Glutamatergic neuron (in vitro differentiated cells): ENCODE data around the gene FAM227B. TPM values are rescaled to one million over a fixed set of nuclear protein-coding genes. Genes with fewer than 3 reads are reported as not detected.

Experiments used
- DNase-seq: peaks from one replicate; pipeline ENCODE4 v3.0.0; 2022
- H3K27ac Mint-ChIP-seq: one replicate; pipeline ENCODE4 v1.8.0; 2020; ENCODE audit warnings: mild to moderate bottlenecking, mixed read lengths, inconsistent platforms; ENCODE audit not compliant: unreplicated experiment
- H3K27me3 Mint-ChIP-seq: one replicate; pipeline ENCODE4 v1.8.0; 2020; ENCODE audit warnings: mild to moderate bottlenecking, moderate library complexity, mixed read lengths, inconsistent platforms; ENCODE audit not compliant: unreplicated experiment
- H3K36me3 Mint-ChIP-seq: one replicate; pipeline ENCODE4 v1.8.0; 2020; ENCODE audit warnings: mild to moderate bottlenecking, mixed read lengths, inconsistent platforms; ENCODE audit not compliant: unreplicated experiment
- H3K4me1 Mint-ChIP-seq: one replicate; pipeline ENCODE4 v1.8.0; 2020; ENCODE audit warnings: mild to moderate bottlenecking, low read depth, mixed read lengths, inconsistent platforms; ENCODE audit not compliant: unreplicated experiment
- H3K4me3 Mint-ChIP-seq: one replicate; pipeline ENCODE4 v1.8.0; 2020; ENCODE audit warnings: mild to moderate bottlenecking, mixed read lengths, inconsistent platforms; ENCODE audit not compliant: unreplicated experiment
- H3K9me3 Mint-ChIP-seq: one replicate; pipeline ENCODE4 v1.8.0; 2020; ENCODE audit warnings: mild to moderate bottlenecking, moderate library complexity, mixed read lengths, inconsistent platforms; ENCODE audit not compliant: unreplicated experiment
- CTCF ChIP-seq: fragments of 200-600 bp; sonication (generic); IDR thresholded peaks from one replicate; pipeline ENCODE4 v1.5.0; 2021; ENCODE audit not compliant: partially characterized antibody, unreplicated experiment
- total RNA-seq: library from RNA; stranded (reverse); fragmentation: NEBNext Ultra II Directional; extraction: Animal tissue kit (Norgen Biotek cat#: 25700); gene quantifications from one replicate; pipeline ENCODE4 v1.2.1, GENCODE V29; 2021; ENCODE audit not compliant: unreplicated experiment

The FAM227B gene
- total RNA-seq, 1 donor from 2014 or later, result 3.2 TPM

GRCh38 chr15:49625460-49626036, 4.9 kb upstream of the FAM227B start:
- H3K27ac Mint-ChIP-seq, result no peak overlapping the region
- peaks cover 9% of the 10 kb centered on the region for H3K36me3 Mint-ChIP-seq
- no peak for TF ChIP-seq CTCF
- DNase-seq, result no peak
- H3K4me3 Mint-ChIP-seq, result no peak overlapping the region
- peaks cover 5% of the 10 kb centered on the region for H3K9me3 Mint-ChIP-seq
- H3K4me1 Mint-ChIP-seq, result peaks cover 9% of the 10 kb centered on the region
- no peaks in the 10 kb centered on the region for H3K27me3 Mint-ChIP-seq

- Mint-ChIP-seq H3K36me3 (peaks cover 9% of the 10 kb centered on the region), H3K27me3 (no peaks in the 10 kb centered on the region), H3K9me3 (peaks cover 6% of the 10 kb centered on the region), H3K4me3 (no peak overlapping the region), H3K27ac (no peak overlapping the region), H3K4me1 (peaks cover 9% of the 10 kb centered on the region)
- no peak for TF ChIP-seq CTCF
- DNase-seq, result no peak
These were observed 3.4 kb upstream of the FAM227B start for GRCh38 chr15:49624056-49624455.

- Mint-ChIP-seq H3K4me3 (peak overlapping the region; percentile 28), H3K27ac (no peak overlapping the region), H3K36me3 (peaks cover 9% of the 10 kb centered on the region), H3K9me3 (peaks cover 6% of the 10 kb centered on the region), H3K27me3 (peaks cover under 1% of the 10 kb centered on the region), H3K4me1 (peaks cover 8% of the 10 kb centered on the region)
- DNase-seq, result no peak
- TF ChIP-seq CTCF, result no peak
These were observed 1.9 kb upstream of the FAM227B start for GRCh38 chr15:49622561-49622960.

GRCh38 chr15:49621887-49622286, 1.3 kb upstream of the FAM227B start:
- peaks cover 1% of the 10 kb centered on the region for H3K27me3 Mint-ChIP-seq
- peak overlapping the region; percentile 95 for H3K27ac Mint-ChIP-seq
- H3K4me3 Mint-ChIP-seq, result peak overlapping the region; percentile 97
- peaks cover 8% of the 10 kb centered on the region for H3K4me1 Mint-ChIP-seq
- peaks cover 6% of the 10 kb centered on the region for H3K9me3 Mint-ChIP-seq
- TF ChIP-seq CTCF, result no peak
- H3K36me3 Mint-ChIP-seq, result peaks cover 9% of the 10 kb centered on the region
- DNase-seq, result no peak

- DNase-seq, result no peak
These were observed 788 bp upstream of the FAM227B start for GRCh38 chr15:49621401-49621811.

More at GRCh38 chr15:49621401-49621811, 788 bp upstream of the FAM227B start:
- H3K4me3 Mint-ChIP-seq, result peak overlapping the region; percentile 97
- TF ChIP-seq CTCF, result no peak
- H3K9me3 Mint-ChIP-seq, result peaks cover 6% of the 10 kb centered on the region
- peaks cover 1% of the 10 kb centered on the region for H3K27me3 Mint-ChIP-seq
- H3K4me1 Mint-ChIP-seq, result peaks cover 8% of the 10 kb centered on the region
- H3K27ac Mint-ChIP-seq, result peak overlapping the region; percentile 95
- H3K36me3 Mint-ChIP-seq, result peaks cover 9% of the 10 kb centered on the region
